D721Med (cell line): ENCODE data around the gene MADD.

ENCODE experiments used
- DNase-seq: peaks from one replicate; pipeline ENCODE4 v3.0.0; 2011; ENCODE audit warnings: low spot score; ENCODE audit not compliant: insufficient read length
- FAIRE-seq: peaks from 2 replicates; lab custom pipeline; 2011; peaks lifted over from hg19 to GRCh38; lab: Jason Lieb, UNC
- TF ChIP-seq, protein P1 (sequence below): IDR thresholded peaks from 2 replicates; pipeline ENCODE4 v1.5.1; 2012; ENCODE audit warnings: mild to moderate bottlenecking, control low read depth; ENCODE audit not compliant: insufficient read depth; ENCODE audit errors: missing control alignments

The MADD gene

DNA sequence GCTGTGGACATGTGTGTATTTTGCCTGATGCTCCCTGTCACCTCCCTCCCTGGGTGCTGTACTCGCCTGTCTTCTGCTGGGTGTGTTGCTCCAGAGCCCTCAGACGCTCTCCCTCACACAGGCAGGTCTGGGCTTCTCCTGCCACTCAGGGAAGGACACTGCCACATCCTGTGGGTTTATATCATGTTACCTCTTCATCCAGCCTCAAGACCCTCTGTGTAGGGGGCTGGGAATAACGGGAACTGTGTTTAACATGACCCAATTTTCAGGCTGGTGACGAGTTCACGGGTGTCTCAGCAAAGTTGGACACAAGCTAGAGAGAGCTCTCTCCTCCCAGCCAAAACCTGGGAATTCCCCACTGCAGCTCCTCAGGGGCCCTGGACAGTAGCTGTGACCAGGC, 58.0 kb downstream of the MADD start:
- FAIRE-seq (no peak), DNase-seq (no peak)
- TF ChIP-seq, protein P1, sequence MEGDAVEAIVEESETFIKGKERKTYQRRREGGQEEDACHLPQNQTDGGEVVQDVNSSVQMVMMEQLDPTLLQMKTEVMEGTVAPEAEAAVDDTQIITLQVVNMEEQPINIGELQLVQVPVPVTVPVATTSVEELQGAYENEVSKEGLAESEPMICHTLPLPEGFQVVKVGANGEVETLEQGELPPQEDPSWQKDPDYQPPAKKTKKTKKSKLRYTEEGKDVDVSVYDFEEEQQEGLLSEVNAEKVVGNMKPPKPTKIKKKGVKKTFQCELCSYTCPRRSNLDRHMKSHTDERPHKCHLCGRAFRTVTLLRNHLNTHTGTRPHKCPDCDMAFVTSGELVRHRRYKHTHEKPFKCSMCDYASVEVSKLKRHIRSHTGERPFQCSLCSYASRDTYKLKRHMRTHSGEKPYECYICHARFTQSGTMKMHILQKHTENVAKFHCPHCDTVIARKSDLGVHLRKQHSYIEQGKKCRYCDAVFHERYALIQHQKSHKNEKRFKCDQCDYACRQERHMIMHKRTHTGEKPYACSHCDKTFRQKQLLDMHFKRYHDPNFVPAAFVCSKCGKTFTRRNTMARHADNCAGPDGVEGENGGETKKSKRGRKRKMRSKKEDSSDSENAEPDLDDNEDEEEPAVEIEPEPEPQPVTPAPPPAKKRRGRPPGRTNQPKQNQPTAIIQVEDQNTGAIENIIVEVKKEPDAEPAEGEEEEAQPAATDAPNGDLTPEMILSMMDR: no peak

DNA sequence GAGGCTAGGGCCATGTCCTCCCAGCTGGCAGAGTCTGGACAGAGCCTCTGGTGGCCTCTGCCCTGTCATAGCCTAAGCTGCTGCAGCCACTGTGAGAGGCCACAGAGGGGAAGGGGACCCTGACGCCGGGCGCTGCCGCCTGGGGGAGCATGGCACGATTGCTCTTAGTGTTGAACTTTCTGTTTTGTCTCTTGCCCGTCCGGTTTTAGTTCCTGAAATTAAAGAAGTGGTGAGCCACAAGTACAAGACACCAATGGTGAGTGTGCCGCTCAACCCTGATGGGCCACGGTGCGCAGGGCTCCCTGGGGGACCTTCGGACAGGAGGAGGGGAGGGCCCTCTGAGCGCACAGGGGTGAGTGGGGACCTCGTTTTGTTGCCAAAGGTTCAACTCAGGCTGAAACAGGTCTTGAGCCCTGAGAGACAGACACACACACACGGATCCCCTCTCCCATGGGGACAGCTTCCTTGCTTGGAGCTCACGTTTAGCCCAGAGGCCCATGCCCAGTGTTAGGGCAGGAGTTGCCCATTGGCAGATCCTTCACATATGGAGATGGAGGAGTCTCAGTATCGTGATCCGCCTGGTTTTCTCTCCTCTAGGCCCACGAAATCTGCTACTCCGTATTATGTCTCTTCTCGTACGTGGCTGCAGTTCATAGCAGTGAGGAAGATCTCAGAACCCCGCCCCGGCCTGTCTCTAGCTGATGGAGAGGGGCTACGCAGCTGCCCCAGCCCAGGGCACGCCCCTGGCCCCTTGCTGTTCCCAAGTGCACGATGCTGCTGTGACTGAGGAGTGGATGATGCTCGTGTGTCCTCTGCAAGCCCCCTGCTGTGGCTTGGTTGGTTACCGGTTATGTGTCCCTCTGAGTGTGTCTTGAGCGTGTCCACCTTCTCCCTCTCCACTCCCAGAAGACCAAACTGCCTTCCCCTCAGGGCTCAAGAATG, 58.8 kb downstream of the MADD start:
- no peak for FAIRE-seq
- no peak for DNase-seq
- TF ChIP-seq, protein P1: no peak

DNA sequence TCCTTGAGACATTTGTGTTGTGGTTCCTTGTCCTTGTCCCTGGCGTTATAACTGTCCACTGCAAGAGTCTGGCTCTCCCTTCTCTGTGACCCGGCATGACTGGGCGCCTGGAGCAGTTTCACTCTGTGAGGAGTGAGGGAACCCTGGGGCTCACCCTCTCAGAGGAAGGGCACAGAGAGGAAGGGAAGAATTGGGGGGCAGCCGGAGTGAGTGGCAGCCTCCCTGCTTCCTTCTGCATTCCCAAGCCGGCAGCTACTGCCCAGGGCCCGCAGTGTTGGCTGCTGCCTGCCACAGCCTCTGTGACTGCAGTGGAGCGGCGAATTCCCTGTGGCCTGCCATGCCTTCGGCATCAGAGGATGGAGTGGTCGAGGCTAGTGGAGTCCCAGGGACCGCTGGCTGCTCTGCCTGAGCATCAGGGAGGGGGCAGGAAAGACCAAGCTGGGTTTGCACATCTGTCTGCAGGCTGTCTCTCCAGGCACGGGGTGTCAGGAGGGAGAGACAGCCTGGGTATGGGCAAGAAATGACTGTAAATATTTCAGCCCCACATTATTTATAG, 59.6 kb downstream of the MADD start:
- DNase-seq: no peak
- FAIRE-seq: no peak
- TF ChIP-seq, protein P1: no peak

DNA sequence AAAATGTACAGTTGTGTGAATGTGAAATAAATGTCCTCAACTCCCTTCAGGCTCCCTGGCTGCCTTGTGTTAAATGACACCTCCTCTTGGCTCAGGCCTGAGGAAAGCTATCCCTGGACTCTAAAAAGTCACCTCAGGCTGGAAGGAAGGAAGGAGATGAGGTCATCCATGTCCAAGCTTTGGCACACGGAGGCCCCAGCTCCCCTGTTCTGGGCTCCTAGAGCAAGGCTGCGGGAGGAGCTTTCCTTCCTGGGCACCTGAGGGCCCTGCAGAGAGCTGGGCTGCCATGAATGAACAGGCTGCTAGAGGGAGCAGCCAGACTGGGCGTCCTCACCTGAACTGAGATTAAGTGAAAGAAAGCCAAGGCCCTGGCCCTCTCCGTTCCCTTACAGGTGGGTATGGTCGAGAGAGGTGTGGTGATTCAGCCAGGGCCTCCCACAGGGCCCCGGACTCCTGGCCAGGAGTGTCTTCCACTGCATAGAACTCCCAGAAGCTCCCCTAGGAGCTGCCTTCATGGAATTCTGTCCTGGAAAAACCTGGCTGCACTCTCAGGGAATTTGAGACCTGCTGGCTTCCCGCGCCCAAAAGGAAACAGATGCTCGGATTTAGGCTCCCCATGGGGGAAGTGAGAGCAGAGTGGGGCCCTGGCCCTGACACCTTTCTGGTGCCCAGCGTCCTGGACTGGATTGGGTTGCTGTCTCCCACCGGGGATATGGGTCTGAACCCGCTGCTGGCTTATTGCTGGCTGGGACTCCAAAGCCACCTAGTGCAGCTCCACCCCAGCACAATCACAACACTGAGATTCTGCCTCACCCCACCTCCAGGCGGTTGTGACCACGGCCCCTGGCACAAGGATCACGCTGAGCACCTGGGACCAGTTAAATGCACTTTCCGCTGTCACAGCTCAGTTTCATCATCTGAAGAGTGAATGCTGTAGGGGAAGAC, 60.3 kb downstream of the MADD start:
- FAIRE-seq (no peak), DNase-seq (no peak)
- TF ChIP-seq, protein P1: no peak

DNA sequence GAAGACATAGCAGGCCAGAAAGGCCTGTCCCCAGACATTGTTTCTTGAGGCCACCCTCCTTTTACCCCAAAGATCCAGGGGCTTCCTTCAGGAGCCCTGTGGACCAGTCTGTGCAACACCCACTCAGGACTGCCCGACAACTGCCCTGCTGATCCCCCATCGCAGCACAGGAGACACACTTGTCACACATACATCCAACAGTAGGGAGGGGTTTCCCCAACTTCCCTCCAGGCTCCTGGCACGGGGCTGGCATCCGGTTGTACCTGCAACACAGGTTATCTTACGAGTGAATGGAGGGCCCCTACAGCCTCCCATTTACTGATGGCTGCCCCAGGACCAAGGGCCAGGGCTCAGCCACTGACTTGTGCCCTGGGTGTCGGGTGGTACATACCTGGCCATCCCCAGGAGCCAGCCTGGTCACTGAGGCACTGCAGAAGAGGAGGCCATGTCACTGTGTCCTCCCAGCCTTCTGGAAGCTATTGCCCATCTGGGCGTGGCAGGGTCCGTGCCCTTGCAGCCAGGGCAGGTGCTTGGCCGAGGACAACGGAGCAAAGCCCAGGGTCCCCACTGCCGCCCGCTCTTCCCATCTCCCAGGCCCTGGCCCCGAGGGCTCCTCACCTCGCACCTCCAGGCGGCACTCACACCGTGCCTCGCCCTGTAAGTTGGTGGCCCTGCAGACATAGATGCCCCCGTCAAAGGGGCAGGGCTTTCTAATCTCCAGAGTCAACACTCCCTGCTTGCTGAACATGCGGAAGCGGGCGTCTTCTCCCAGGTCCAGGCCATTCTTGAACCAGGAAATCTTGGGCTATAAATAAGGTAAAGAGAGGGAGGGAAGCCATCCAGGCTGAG, 61.7 kb downstream of the MADD start:
- FAIRE-seq (no peak), DNase-seq (no peak)
- TF ChIP-seq, protein P1: no peak

DNA sequence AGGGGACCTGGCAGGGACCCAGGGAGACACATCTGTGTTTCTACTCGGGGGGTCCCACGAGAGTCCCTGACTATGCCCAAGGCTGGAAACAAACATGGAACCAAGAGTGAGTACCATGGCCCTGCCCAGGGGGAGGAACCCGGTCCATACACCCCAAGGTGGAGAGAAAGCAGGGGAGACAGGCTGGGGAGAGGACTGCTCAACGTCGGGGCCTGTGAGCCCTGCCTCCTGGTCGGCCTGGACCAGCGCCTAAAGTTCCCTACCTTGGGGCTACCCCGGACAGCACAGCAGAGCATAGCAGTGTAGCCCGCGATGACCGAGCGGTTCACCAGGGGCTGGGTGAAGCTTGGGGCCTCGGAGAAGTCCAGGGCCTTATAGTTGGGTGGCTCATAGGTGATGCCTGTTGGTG, 62.4 kb downstream of the MADD start:
- TF ChIP-seq, protein P1: no peak
- FAIRE-seq (no peak), DNase-seq (no peak)
